ENCODE data around the gene MARCHF3. TPM values are rescaled to one million over a fixed set of nuclear protein-coding genes. Genes with fewer than 3 reads are reported as not detected.

MARCHF3 gene
- total and polyA plus RNA-seq, 3 experiments from 2014 or later: 1.9 to 2.9 (median 2.5) TPM

- DNase-seq: no peak
- Mint-ChIP-seq H3K27ac (no peak overlapping the region), H3K4me1 (no peaks in the 10 kb centered on the region), H3K36me3 (peaks cover 0 to 2% (median 0%) of the 10 kb centered on the region in 3 donors), H3K9me3 (no peaks in the 10 kb centered on the region), H3K4me3 (no peak overlapping the region), H3K27me3 (peaks cover 0 to 1% of the 10 kb centered on the region in 2 donors)
- ChIA-PET POLR2A (no interaction called here), CTCF (no interaction called here)
- no peaks in the 10 kb centered on the region for H3K4me1 ChIP-seq (ENCODE audit: insufficient read depth, low read length)
- H3K9me3 ChIP-seq (ENCODE audit: low read length): no peaks in the 10 kb centered on the region
- H3K27ac ChIP-seq (ENCODE audit: low read depth, low read length): no peak overlapping the region
- H3K4me3 ChIP-seq (ENCODE audit: low read length): no peak overlapping the region
- no peaks in the 10 kb centered on the region for H3K27me3 ChIP-seq (ENCODE audit: insufficient read depth, low read length, poor library complexity, severe bottlenecking)
- no peaks in the 10 kb centered on the region for H3K36me3 ChIP-seq (ENCODE audit: insufficient read depth, low read length)
Measured at GRCh38 chr5:126936775-126937418, 93.5 kb downstream of the MARCHF3 start.

GRCh38 chr5:126931963-126932660, 98.2 kb downstream of the MARCHF3 start:
- Mint-ChIP-seq H3K4me3 (no peak overlapping the region), H3K9me3 (no peaks in the 10 kb centered on the region), H3K27ac (no peak overlapping the region), H3K27me3 (peaks cover 0 to 2% of the 10 kb centered on the region in 2 donors), H3K36me3 (peaks cover 0 to 2% (median 0%) of the 10 kb centered on the region in 3 donors), H3K4me1 (no peaks in the 10 kb centered on the region)
- Histone ChIP-seq H3K9me3 (ENCODE audit: low read length) (no peaks in the 10 kb centered on the region), H3K27me3 (ENCODE audit: insufficient read depth, low read length, poor library complexity, severe bottlenecking) (no peaks in the 10 kb centered on the region), H3K27ac (ENCODE audit: low read depth, low read length) (no peak overlapping the region), H3K36me3 (ENCODE audit: insufficient read depth, low read length) (no peaks in the 10 kb centered on the region), H3K4me1 (ENCODE audit: insufficient read depth, low read length) (no peaks in the 10 kb centered on the region), H3K4me3 (ENCODE audit: low read length) (no peak overlapping the region)
- no peak for DNase-seq
- ChIA-PET CTCF (no interaction called here), POLR2A (no interaction called here)

- POLR2A ChIA-PET: no interaction called here
- H3K27ac Mint-ChIP-seq: no peak overlapping the region
- H3K4me3 Mint-ChIP-seq: no peak overlapping the region
- no peaks in the 10 kb centered on the region for H3K36me3 Mint-ChIP-seq
- Histone ChIP-seq H3K36me3 (ENCODE audit: insufficient read depth, low read length) (no peaks in the 10 kb centered on the region), H3K27ac (ENCODE audit: low read depth, low read length) (no peak overlapping the region), H3K4me3 (ENCODE audit: low read length) (no peak overlapping the region), H3K27me3 (ENCODE audit: insufficient read depth, low read length, poor library complexity, severe bottlenecking) (no peaks in the 10 kb centered on the region), H3K4me1 (ENCODE audit: insufficient read depth, low read length) (no peaks in the 10 kb centered on the region), H3K9me3 (ENCODE audit: low read length) (no peaks in the 10 kb centered on the region)
- H3K4me1 Mint-ChIP-seq: no peaks in the 10 kb centered on the region
- no peaks in the 10 kb centered on the region for H3K9me3 Mint-ChIP-seq
- no peak for DNase-seq
- peaks cover 0 to 2% of the 10 kb centered on the region in 2 donors for H3K27me3 Mint-ChIP-seq
- CTCF ChIA-PET: no interaction called here
Measured at GRCh38 chr5:126928041-126928440, 102.3 kb downstream of the MARCHF3 start.

GRCh38 chr5:126927429-126927828, 102.9 kb downstream of the MARCHF3 start:
- no peak overlapping the region for H3K4me3 Mint-ChIP-seq
- ChIA-PET POLR2A (no interaction called here), CTCF (no interaction called here)
- H3K27ac Mint-ChIP-seq: no peak overlapping the region
- DNase-seq: no peak
- H3K9me3 ChIP-seq (ENCODE audit: low read length): no peaks in the 10 kb centered on the region
- no peaks in the 10 kb centered on the region for H3K27me3 ChIP-seq (ENCODE audit: insufficient read depth, low read length, poor library complexity, severe bottlenecking)
- peaks cover 0 to 2% of the 10 kb centered on the region in 2 donors for H3K27me3 Mint-ChIP-seq
- H3K27ac ChIP-seq (ENCODE audit: low read depth, low read length): no peak overlapping the region
- no peaks in the 10 kb centered on the region for H3K9me3 Mint-ChIP-seq
- H3K36me3 ChIP-seq (ENCODE audit: insufficient read depth, low read length): no peaks in the 10 kb centered on the region
- no peaks in the 10 kb centered on the region for H3K4me1 Mint-ChIP-seq
- no peaks in the 10 kb centered on the region for H3K4me1 ChIP-seq (ENCODE audit: insufficient read depth, low read length)
- H3K36me3 Mint-ChIP-seq: no peaks in the 10 kb centered on the region
- no peak overlapping the region for H3K4me3 ChIP-seq (ENCODE audit: low read length)

GRCh38 chr5:126926187-126926586, 104.2 kb downstream of the MARCHF3 start:
- no peaks in the 10 kb centered on the region for H3K36me3 Mint-ChIP-seq
- Histone ChIP-seq H3K4me3 (ENCODE audit: low read length) (no peak overlapping the region), H3K4me1 (ENCODE audit: insufficient read depth, low read length) (no peaks in the 10 kb centered on the region), H3K36me3 (ENCODE audit: insufficient read depth, low read length) (no peaks in the 10 kb centered on the region), H3K27me3 (ENCODE audit: insufficient read depth, low read length, poor library complexity, severe bottlenecking) (no peaks in the 10 kb centered on the region), H3K27ac (ENCODE audit: low read depth, low read length) (no peak overlapping the region), H3K9me3 (ENCODE audit: low read length) (no peaks in the 10 kb centered on the region)
- H3K4me1 Mint-ChIP-seq: no peaks in the 10 kb centered on the region
- H3K27ac Mint-ChIP-seq: no peak overlapping the region
- CTCF ChIA-PET: no interaction called here
- DNase-seq: no peak
- POLR2A ChIA-PET: no interaction called here
- no peak overlapping the region for H3K4me3 Mint-ChIP-seq
- peaks cover 0 to 2% of the 10 kb centered on the region in 2 donors for H3K27me3 Mint-ChIP-seq
- no peaks in the 10 kb centered on the region for H3K9me3 Mint-ChIP-seq

- no peaks in the 10 kb centered on the region for H3K36me3 ChIP-seq (ENCODE audit: insufficient read depth, low read length)
- Mint-ChIP-seq H3K9me3 (no peaks in the 10 kb centered on the region), H3K27me3 (peaks cover 0 to 2% of the 10 kb centered on the region in 2 donors), H3K4me3 (no peak overlapping the region), H3K36me3 (no peaks in the 10 kb centered on the region), H3K4me1 (no peaks in the 10 kb centered on the region), H3K27ac (peak overlapping the region in 1 of 8 donors; percentile 14)
- ChIA-PET POLR2A (no interaction called here), CTCF (no interaction called here)
- no peaks in the 10 kb centered on the region for H3K27me3 ChIP-seq (ENCODE audit: insufficient read depth, low read length, poor library complexity, severe bottlenecking)
- H3K4me1 ChIP-seq (ENCODE audit: insufficient read depth, low read length): no peaks in the 10 kb centered on the region
- no peak overlapping the region for H3K4me3 ChIP-seq (ENCODE audit: low read length)
- H3K9me3 ChIP-seq (ENCODE audit: low read length): no peaks in the 10 kb centered on the region
- no peak for DNase-seq
- no peak overlapping the region for H3K27ac ChIP-seq (ENCODE audit: low read depth, low read length)
Measured at GRCh38 chr5:126925482-126925881, 104.9 kb downstream of the MARCHF3 start.

- H3K27me3 ChIP-seq (ENCODE audit: insufficient read depth, low read length, poor library complexity, severe bottlenecking): no peaks in the 10 kb centered on the region
- H3K4me3 ChIP-seq (ENCODE audit: low read length): no peak overlapping the region
- no peak for DNase-seq
Measured at GRCh38 chr5:126924331-126925033, 105.9 kb downstream of the MARCHF3 start.

GRCh38 chr5:126921241-126922091, 108.9 kb downstream of the MARCHF3 start:
- H3K4me1 Mint-ChIP-seq: no peaks in the 10 kb centered on the region
- no peak overlapping the region for H3K27ac Mint-ChIP-seq
- H3K36me3 ChIP-seq (ENCODE audit: insufficient read depth, low read length): no peaks in the 10 kb centered on the region
- no peak overlapping the region for H3K27ac ChIP-seq (ENCODE audit: low read depth, low read length)
- CTCF ChIA-PET: no interaction called here
- H3K36me3 Mint-ChIP-seq: no peaks in the 10 kb centered on the region
- no peaks in the 10 kb centered on the region for H3K9me3 ChIP-seq (ENCODE audit: low read length)
- H3K4me3 Mint-ChIP-seq: no peak overlapping the region
- H3K4me3 ChIP-seq (ENCODE audit: low read length): no peak overlapping the region
- H3K27me3 ChIP-seq (ENCODE audit: insufficient read depth, low read length, poor library complexity, severe bottlenecking): no peaks in the 10 kb centered on the region
- no peaks in the 10 kb centered on the region for H3K27me3 Mint-ChIP-seq
- DNase-seq: no peak
- POLR2A ChIA-PET: no interaction called here
- no peaks in the 10 kb centered on the region for H3K4me1 ChIP-seq (ENCODE audit: insufficient read depth, low read length)
- H3K9me3 Mint-ChIP-seq: no peaks in the 10 kb centered on the region

More at GRCh38 chr5:126924331-126925033, 105.9 kb downstream of the MARCHF3 start:
- no peaks in the 10 kb centered on the region for H3K36me3 Mint-ChIP-seq
- ChIA-PET POLR2A (no interaction called here), CTCF (no interaction called here)
- H3K4me1 Mint-ChIP-seq: no peaks in the 10 kb centered on the region
- H3K27ac ChIP-seq (ENCODE audit: low read depth, low read length): no peak overlapping the region
- H3K4me1 ChIP-seq (ENCODE audit: insufficient read depth, low read length): no peaks in the 10 kb centered on the region
- H3K4me3 Mint-ChIP-seq: no peak overlapping the region
- no peaks in the 10 kb centered on the region for H3K27me3 Mint-ChIP-seq
- H3K9me3 Mint-ChIP-seq: no peaks in the 10 kb centered on the region
- H3K36me3 ChIP-seq (ENCODE audit: insufficient read depth, low read length): no peaks in the 10 kb centered on the region
- no peaks in the 10 kb centered on the region for H3K9me3 ChIP-seq (ENCODE audit: low read length)
- H3K27ac Mint-ChIP-seq: no peak overlapping the region
